HCT116 (cell line): ENCODE measurements around the gene DZIP1L. TPM values are rescaled to one million over a fixed set of nuclear protein-coding genes. Genes with fewer than 3 reads are reported as not detected.
A peak's percentile ranks its signal among the peaks of the same experiment; 100 is the strongest.

Experiments used
- ATAC-seq: fragments of 200-7000 bp; cut with Tn5 transposase; 2 replicates; pipeline ENCODE4 v1.9.1; 2020; ENCODE audit warnings: mild to moderate bottlenecking, moderate library complexity
- BruUV-seq: library from RNA; stranded (reverse); fragments of 400-500 nt; replicated peaks from 2 replicates; lab custom pipeline; 2021; lab: Mats Ljungman, UMichigan
- CTCF ChIA-PET: fragments of 300-600 bp; sonication (Branson Sonifier 250); formaldehyde crosslinking; loops from one replicate; lab custom pipeline; 2021; ENCODE audit warnings: antibody characterized with exemption; lab: Charles Lee
- POLR2A ChIA-PET: fragments of 300-600, 350-600 bp; sonication (Branson Sonifier 250); formaldehyde crosslinking; loops from one replicate; lab custom pipeline; 2021; ENCODE audit warnings: antibody characterized with exemption; lab: Charles Lee
- RAD21 ChIA-PET, 2 experiments: fragments of 300-600 bp; sonication (Branson Sonifier 250); formaldehyde crosslinking; loops; one replicate each; lab custom pipeline; 2023; ENCODE audit warnings: low total read pairs in 2 of 2; ENCODE audit not compliant: uncharacterized antibody in 2 of 2, unreplicated experiment in 2 of 2, low non-redundant PET in 1 of 2; lab: Charles Lee
- DNase-seq: peaks from one replicate; pipeline ENCODE4 v3.0.0-alpha.2; 2010; ENCODE audit warnings: low read depth, low spot score
- H2AFZ ChIP-seq: fragments of 200-600 bp; shearing (Covaris generic), sonication (generic); 2 replicates; pipeline ENCODE4 v1.6.1; 2017; ENCODE audit warnings: low read depth, mixed run types, mixed read lengths, antibody characterized with exemption, low read length; ENCODE audit not compliant: poor library complexity, severe bottlenecking
- H3K27ac ChIP-seq: 2 replicates; pipeline ENCODE4 v1.5.1; 2012; ENCODE audit warnings: low read depth, low read length
- H3K27me3 ChIP-seq: fragments of 200-600 bp; sonication (generic); 2 replicates; pipeline ENCODE4 v1.6.1; 2016; ENCODE audit warnings: mixed run types, low read length, mixed read lengths; ENCODE audit not compliant: insufficient read depth
- H3K36me3 ChIP-seq, 2 experiments: fragments of 200-500 bp in 1 of 2; fragments of 200-600 bp in 1 of 2; sonication (Bioruptor generic) in 1 of 2; sonication (generic) in 1 of 2; 2 replicates each; pipeline versions ENCODE4 v1.5.1 to v1.6.1; 2014 to 2016; ENCODE audit warnings: low read length in 2 of 2, inconsistent platforms in 1 of 2, mixed read lengths in 1 of 2, mixed run types in 1 of 2; ENCODE audit not compliant: insufficient read depth in 2 of 2, control insufficient read depth in 1 of 2
- H3K4me1 ChIP-seq, 2 experiments: fragments of 200-600 bp in 1 of 2; sonication (generic) in 1 of 2; 2 replicates each; pipeline versions ENCODE4 v1.5.1 to v1.6.1; 2012 to 2017; ENCODE audit warnings: low read length in 2 of 2, inconsistent platforms in 1 of 2, mild to moderate bottlenecking in 1 of 2, mixed read lengths in 1 of 2, mixed run types in 1 of 2, moderate library complexity in 1 of 2; ENCODE audit not compliant: insufficient read depth in 2 of 2, control insufficient read depth in 1 of 2
- H3K4me2 ChIP-seq: fragments of 200-600 bp; sonication (generic); 2 replicates; pipeline ENCODE4 v1.6.1; 2017; ENCODE audit warnings: mixed run types, low read length, mixed read lengths
- H3K4me3 ChIP-seq, 2 experiments: fragments of 200-600 bp in 1 of 2; sonication (generic) in 1 of 2; replicated peaks in 1 of 2; 2 replicates each; pipeline ENCODE4 v1.5.1; 2011 to 2016; ENCODE audit warnings: low read length in 2 of 2, control low read depth in 1 of 2, low read depth in 1 of 2, mild to moderate bottlenecking in 1 of 2, mixed read lengths in 1 of 2, mixed run types in 1 of 2
- H3K79me2 ChIP-seq: fragments of 200-600 bp; sonication (generic); 2 replicates; pipeline ENCODE4 v1.6.1; 2017; ENCODE audit warnings: mild to moderate bottlenecking, mixed run types, low read length, moderate library complexity, mixed read lengths; ENCODE audit not compliant: insufficient read depth
- H3K9ac ChIP-seq: fragments of 200-600 bp; sonication (generic); 2 replicates; pipeline ENCODE4 v1.6.1; 2016; ENCODE audit warnings: low read length, mixed read lengths
- H3K9me2 ChIP-seq: fragments of 200-600 bp; sonication (generic), shearing (Covaris generic); 2 replicates; pipeline ENCODE4 v1.6.1; 2017; ENCODE audit warnings: mixed run types, mild to moderate bottlenecking, moderate library complexity; ENCODE audit not compliant: insufficient read depth
- H3K9me3 ChIP-seq, 2 experiments: fragments of 200-500 bp in 1 of 2; fragments of 200-600 bp in 1 of 2; sonication (Bioruptor generic) in 1 of 2; sonication (generic) in 1 of 2; 2 replicates each; pipeline ENCODE4 v1.6.1; 2014 to 2017; ENCODE audit warnings: low read length in 2 of 2, mixed read lengths in 2 of 2, inconsistent platforms in 1 of 2, low read depth in 1 of 2, mild to moderate bottlenecking in 1 of 2, mixed run types in 1 of 2, moderate library complexity in 1 of 2; ENCODE audit not compliant: control insufficient read depth in 1 of 2, insufficient read depth in 1 of 2
- H4K20me1 ChIP-seq: fragments of 200-600 bp; sonication (generic), shearing (Covaris generic); 2 replicates; pipeline ENCODE4 v1.6.1; 2017; ENCODE audit warnings: mixed run types, mild to moderate bottlenecking, moderate library complexity; ENCODE audit not compliant: insufficient read depth
- POLR2A ChIP-seq: IDR thresholded peaks from 2 replicates; pipeline ENCODE4 v1.7.0; 2011; ENCODE audit warnings: borderline replicate concordance; ENCODE audit not compliant: insufficient read depth, insufficient read length; ENCODE audit errors: extremely low read depth
- intact Hi-C: fragments of 100-400 bp; cut with micrococcal nuclease; formaldehyde crosslinking; loops from 2 replicates; pipeline ENCODE4 v1.10.0; 2022
- total RNA-seq: library from RNA; stranded (reverse); gene quantifications from one replicate; pipeline ENCODE4 v1.2.1, GENCODE V29; 2021; ENCODE audit not compliant: unreplicated experiment
- TF ChIP-seq, protein P1 (sequence below), 3 experiments: fragments of 200-600 bp in 1 of 3; sonication (generic) in 1 of 3; IDR thresholded peaks in 2 of 3; conservative IDR thresholded peaks in 1 of 3; 2 replicates each; pipeline ENCODE4 v1.5.1; 2012 to 2017; ENCODE audit warnings: low read depth in 2 of 3, low read length in 2 of 3, antibody characterized with exemption in 1 of 3, borderline replicate concordance in 1 of 3, control low read depth in 1 of 3, mild to moderate bottlenecking in 1 of 3, mixed read lengths in 1 of 3, mixed run types in 1 of 3, moderate library complexity in 1 of 3; ENCODE audit not compliant: insufficient read depth in 1 of 3

DZIP1L gene
- total RNA-seq, 1 experiment from 2014 or later: 9.6 TPM

DNA sequence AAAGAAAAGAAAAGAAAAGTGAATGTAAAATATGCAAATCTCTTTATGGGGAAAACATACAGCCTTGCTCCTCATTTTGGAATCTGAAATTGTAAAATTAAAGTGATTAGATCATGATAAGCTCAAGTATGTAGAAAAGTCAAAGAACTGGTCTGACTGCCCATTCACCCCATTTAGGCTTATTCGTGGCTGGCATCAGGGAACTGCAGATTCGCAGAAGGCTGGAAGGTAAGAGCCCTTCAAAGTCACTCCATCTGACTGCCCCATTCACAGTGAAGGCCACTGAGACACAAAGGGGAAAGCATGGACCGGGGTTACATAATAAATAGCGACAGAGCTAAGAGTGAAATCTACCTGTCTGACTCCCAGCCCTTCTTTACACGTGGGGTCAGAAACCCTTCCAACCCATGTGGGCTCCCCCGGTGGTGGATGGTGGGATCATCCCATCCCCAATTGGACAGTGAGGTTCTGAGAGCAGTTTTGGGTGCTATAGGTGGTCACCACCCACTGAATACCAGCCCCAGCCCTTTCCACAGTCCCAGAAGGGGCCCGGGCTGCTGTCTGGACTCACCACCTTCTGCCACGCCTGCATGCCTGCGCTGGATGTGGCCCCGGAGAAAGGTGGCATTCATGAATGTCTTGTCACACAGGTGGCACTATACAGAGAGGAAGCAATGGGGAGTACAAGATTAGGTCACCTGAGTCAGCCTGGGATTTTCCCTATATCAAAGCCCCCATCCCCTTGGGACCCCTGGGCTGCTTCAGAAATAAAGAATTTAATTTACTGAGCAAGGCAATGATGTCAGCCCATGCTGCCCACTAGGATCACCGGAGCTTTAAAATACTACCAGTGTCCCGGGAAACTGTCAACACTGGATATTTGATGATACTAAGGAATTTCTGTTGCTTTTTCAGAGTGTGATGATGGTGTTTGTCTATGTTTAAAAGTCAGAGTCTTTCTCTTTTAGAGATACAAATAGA, 17.9 kb downstream of the DZIP1L start:
- Histone ChIP-seq H3K9me3 (0 out of 4 replicates have a peak, but pooled peaks cover 0 to 3% of the 10 kb centered on the region in 2 experiments), H3K4me1 (peaks cover 0 to 4% of the 10 kb centered on the region in 2 experiments; a peak in 1 of 4 replicates), H3K9ac (no peak overlapping the region), H3K79me2 (no peaks in the 10 kb centered on the region)
- ATAC-seq (peak; percentile 98), DNase-seq (no peak)
- POLR2A ChIA-PET: no interaction called here
- no TSS peak for BruUV-seq
- RAD21 ChIA-PET: no interaction called here
- no peak for TF ChIP-seq POLR2A
- TF ChIP-seq, protein P1, sequence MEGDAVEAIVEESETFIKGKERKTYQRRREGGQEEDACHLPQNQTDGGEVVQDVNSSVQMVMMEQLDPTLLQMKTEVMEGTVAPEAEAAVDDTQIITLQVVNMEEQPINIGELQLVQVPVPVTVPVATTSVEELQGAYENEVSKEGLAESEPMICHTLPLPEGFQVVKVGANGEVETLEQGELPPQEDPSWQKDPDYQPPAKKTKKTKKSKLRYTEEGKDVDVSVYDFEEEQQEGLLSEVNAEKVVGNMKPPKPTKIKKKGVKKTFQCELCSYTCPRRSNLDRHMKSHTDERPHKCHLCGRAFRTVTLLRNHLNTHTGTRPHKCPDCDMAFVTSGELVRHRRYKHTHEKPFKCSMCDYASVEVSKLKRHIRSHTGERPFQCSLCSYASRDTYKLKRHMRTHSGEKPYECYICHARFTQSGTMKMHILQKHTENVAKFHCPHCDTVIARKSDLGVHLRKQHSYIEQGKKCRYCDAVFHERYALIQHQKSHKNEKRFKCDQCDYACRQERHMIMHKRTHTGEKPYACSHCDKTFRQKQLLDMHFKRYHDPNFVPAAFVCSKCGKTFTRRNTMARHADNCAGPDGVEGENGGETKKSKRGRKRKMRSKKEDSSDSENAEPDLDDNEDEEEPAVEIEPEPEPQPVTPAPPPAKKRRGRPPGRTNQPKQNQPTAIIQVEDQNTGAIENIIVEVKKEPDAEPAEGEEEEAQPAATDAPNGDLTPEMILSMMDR (IDR thresholded peaks at IDR 0.05 in 2 of 3, conservative IDR thresholded peaks at IDR 0.05 in 1 of 3; ENCODE audit: borderline replicate concordance in 1 of 3, insufficient read depth in 1 of 3, low read depth in 2 of 3, low read length in 2 of 3): peak in 2 of 3 experiments; percentile 66 to 80; a peak in 4 of 6 replicates
- TF ChIP-seq, all 23 proteins: peak for 1
- CTCF ChIA-PET: interaction anchor here (1.2 to 1.5 kb wide), 2 partner anchors 18 to 51 kb away, joined by 3 to 5 read pairs; partner anchors contain the start of gene DZIP1L
- Histone ChIP-seq H4K20me1 (no peaks in the 10 kb centered on the region), H3K9me2 (no peaks in the 10 kb centered on the region), H3K27me3 (no peaks in the 10 kb centered on the region), H3K36me3 (0 out of 4 replicates have a peak, but pooled peaks cover 0 to 2% of the 10 kb centered on the region in 2 experiments), H2AFZ (no peak overlapping the region), H3K4me3 (no peak overlapping the region), H3K4me2 (no peak overlapping the region), H3K27ac (no peak overlapping the region)
- intact Hi-C loops: no loop called here

DNA sequence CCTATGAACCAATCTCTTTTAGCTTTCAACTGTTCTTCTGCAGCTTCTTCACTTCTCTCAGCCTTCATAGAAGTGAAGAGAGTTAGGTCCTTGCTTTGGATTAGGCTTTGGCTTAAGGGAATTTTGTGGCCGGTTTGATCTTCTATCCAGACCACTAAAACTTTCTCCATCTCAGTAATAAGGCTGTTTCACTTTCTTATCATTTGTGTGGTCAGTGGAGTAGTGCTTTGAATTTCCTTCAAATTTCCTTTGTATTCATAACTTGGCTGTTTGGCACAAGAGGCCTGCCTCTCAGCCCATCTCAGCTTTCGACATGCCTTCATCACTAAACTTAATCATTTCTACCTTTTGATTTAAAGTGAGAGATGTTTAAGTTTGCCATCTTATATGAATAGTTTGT, 21.7 kb downstream of the DZIP1L start:
- Histone ChIP-seq H3K9me2 (no peaks in the 10 kb centered on the region), H2AFZ (no peak overlapping the region), H4K20me1 (no peaks in the 10 kb centered on the region), H3K27me3 (no peaks in the 10 kb centered on the region), H3K9me3 (0 out of 4 replicates have a peak, but pooled peaks cover 0 to 3% of the 10 kb centered on the region in 2 experiments), H3K36me3 (0 out of 4 replicates have a peak, but pooled peaks cover 0 to 2% of the 10 kb centered on the region in 2 experiments), H3K4me3 (no peak overlapping the region), H3K4me1 (peaks cover 0 to 4% of the 10 kb centered on the region in 2 experiments; a peak in 1 of 4 replicates), H3K27ac (no peak overlapping the region), H3K9ac (no peak overlapping the region), H3K79me2 (no peaks in the 10 kb centered on the region), H3K4me2 (no peak overlapping the region)
- POLR2A ChIA-PET: no interaction called here
- CTCF ChIA-PET: no interaction called here
- ATAC-seq (no peak), DNase-seq (no peak)
- BruUV-seq: no TSS peak
- RAD21 ChIA-PET: no interaction called here
- TF ChIP-seq, protein P1 (IDR thresholded peaks at IDR 0.05 in 2 of 3, conservative IDR thresholded peaks at IDR 0.05 in 1 of 3; ENCODE audit: borderline replicate concordance in 1 of 3, insufficient read depth in 1 of 3, low read depth in 2 of 3, low read length in 2 of 3): no peak
- TF ChIP-seq, all 23 proteins: peak for 0
- intact Hi-C loops: no loop called here
